ENCODE data around the gene FLNB. TPM values are rescaled to one million over a fixed set of nuclear protein-coding genes. Genes with fewer than 3 reads are reported as not detected.

FLNB gene
- total RNA-seq, 1 experiment from 2014 or later = 309 TPM

DNA sequence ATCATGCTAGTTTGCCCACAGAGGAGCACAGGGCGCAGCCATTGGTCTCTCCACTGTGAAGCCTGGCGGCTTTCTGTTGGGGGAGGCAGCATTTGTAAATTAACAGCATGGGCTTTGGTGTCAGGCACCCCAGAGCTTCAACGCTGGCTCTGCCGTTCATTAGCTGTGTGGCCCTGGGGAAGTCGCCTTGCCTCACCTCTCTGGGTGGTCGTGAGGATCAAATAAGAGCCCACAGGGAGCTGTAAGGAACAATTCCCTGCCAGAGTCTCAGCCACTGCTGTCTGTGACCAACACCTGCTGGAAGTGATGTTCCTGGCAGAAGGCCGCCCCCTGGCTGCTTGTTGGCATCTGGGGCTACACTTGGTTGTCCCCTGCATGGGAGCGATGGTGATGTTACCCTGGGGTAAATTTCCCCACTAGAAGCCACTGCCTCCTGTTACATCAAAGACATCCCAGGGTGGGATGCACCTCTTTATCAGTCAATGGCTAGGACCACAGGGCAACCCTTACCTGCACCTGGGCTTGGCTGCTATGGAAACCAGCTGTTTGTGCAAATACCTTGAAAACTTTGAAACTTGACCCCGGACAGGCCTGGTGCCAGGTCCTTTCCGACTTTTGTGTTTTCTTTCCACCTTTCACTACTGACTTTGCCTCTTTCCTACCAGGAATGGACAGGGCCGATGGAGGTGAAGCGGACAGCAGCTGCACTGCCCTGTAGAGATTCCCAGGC lies 165.6 kb downstream of the FLNB start:
- DNase-seq (ENCODE audit: low read depth, low spot score) (no peak), ATAC-seq (no peak; the same call in 1 of the 2 replicates)
- no peak overlapping the region for H3K4me3 ChIP-seq (ENCODE audit: low read depth in 2 of 2, low read length in 2 of 2)
- no TSS peak for BruUV-seq (replicated peaks)
- no peaks in the 10 kb centered on the region for H3K27me3 ChIP-seq (ENCODE audit: control insufficient read depth, insufficient read depth, low read length)
- H3K4me1 ChIP-seq (ENCODE audit: control insufficient read depth, insufficient read depth, low read length) = peaks cover 31% of the 10 kb centered on the region
- in situ Hi-C loops (cut with HindIII; ENCODE audit: low pct_unique_long_range_greater_than_20kb, low sequenced_read_pairs) = no loop called here
- ChIA-PET CTCF (interaction anchor here (0.5 to 0.6 kb wide), 2 partner anchors 10 to 44 kb away, joined by 3 read pairs; no protein-coding TSS in a partner anchor), POLR2A (no interaction called here)
- no peaks in the 10 kb centered on the region for H3K9me3 ChIP-seq (ENCODE audit: control insufficient read depth, insufficient read depth, low read depth, low read length)
- TF ChIP-seq, protein P1, sequence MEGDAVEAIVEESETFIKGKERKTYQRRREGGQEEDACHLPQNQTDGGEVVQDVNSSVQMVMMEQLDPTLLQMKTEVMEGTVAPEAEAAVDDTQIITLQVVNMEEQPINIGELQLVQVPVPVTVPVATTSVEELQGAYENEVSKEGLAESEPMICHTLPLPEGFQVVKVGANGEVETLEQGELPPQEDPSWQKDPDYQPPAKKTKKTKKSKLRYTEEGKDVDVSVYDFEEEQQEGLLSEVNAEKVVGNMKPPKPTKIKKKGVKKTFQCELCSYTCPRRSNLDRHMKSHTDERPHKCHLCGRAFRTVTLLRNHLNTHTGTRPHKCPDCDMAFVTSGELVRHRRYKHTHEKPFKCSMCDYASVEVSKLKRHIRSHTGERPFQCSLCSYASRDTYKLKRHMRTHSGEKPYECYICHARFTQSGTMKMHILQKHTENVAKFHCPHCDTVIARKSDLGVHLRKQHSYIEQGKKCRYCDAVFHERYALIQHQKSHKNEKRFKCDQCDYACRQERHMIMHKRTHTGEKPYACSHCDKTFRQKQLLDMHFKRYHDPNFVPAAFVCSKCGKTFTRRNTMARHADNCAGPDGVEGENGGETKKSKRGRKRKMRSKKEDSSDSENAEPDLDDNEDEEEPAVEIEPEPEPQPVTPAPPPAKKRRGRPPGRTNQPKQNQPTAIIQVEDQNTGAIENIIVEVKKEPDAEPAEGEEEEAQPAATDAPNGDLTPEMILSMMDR (IDR thresholded peaks at IDR 0.05) = peak; percentile 57
- no peak for TF ChIP-seq TCF7L2 (IDR thresholded peaks at IDR 0.05; ENCODE audit: low read depth, low read length)
- TF ChIP-seq, protein P2, sequence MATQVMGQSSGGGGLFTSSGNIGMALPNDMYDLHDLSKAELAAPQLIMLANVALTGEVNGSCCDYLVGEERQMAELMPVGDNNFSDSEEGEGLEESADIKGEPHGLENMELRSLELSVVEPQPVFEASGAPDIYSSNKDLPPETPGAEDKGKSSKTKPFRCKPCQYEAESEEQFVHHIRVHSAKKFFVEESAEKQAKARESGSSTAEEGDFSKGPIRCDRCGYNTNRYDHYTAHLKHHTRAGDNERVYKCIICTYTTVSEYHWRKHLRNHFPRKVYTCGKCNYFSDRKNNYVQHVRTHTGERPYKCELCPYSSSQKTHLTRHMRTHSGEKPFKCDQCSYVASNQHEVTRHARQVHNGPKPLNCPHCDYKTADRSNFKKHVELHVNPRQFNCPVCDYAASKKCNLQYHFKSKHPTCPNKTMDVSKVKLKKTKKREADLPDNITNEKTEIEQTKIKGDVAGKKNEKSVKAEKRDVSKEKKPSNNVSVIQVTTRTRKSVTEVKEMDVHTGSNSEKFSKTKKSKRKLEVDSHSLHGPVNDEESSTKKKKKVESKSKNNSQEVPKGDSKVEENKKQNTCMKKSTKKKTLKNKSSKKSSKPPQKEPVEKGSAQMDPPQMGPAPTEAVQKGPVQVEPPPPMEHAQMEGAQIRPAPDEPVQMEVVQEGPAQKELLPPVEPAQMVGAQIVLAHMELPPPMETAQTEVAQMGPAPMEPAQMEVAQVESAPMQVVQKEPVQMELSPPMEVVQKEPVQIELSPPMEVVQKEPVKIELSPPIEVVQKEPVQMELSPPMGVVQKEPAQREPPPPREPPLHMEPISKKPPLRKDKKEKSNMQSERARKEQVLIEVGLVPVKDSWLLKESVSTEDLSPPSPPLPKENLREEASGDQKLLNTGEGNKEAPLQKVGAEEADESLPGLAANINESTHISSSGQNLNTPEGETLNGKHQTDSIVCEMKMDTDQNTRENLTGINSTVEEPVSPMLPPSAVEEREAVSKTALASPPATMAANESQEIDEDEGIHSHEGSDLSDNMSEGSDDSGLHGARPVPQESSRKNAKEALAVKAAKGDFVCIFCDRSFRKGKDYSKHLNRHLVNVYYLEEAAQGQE (IDR thresholded peaks at IDR 0.05; ENCODE audit: insufficient read depth in 1 of 2, low read depth in 2 of 2, low read length in 1 of 2) = no peak
- no peak for TF ChIP-seq POLR2AphosphoS5 (IDR thresholded peaks at IDR 0.05; ENCODE audit: low read depth, low read length)
- no peak for TF ChIP-seq SIN3A (IDR thresholded peaks at IDR 0.05; ENCODE audit: borderline replicate concordance, insufficient read depth, low read depth, low read length)
- intact Hi-C loops (cut with micrococcal nuclease; ENCODE audit: unreplicated experiment) = loop anchor here (10.0 kb wide), 1 partner anchor 219 kb away; no protein-coding TSS in a partner anchor
- peak overlapping the region; percentile 29; the same call in 1 of the 2 replicates for H3K27ac ChIP-seq (ENCODE audit: low read length)
- H3K36me3 ChIP-seq (ENCODE audit: control insufficient read depth, insufficient read depth, low read length) = peaks cover 2% of the 10 kb centered on the region; the same call in 1 of the 2 replicates

DNA sequence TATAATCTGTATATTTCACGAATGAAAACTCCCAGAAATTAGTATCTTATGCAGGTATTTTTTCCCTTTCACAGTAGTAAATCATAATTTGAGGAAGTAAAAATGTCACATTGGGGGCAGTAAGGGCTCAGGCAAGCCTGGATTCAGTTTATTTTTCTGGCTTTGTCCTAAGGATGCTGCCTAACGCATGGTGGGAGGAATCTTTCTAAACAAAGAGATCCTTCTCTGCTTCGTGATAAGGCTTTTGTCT lies 166.9 kb downstream of the FLNB start:
- Histone ChIP-seq H3K4me3 (ENCODE audit: low read depth in 2 of 2, low read length in 2 of 2) (no peak overlapping the region), H3K27me3 (ENCODE audit: control insufficient read depth, insufficient read depth, low read length) (no peaks in the 10 kb centered on the region), H3K4me1 (ENCODE audit: control insufficient read depth, insufficient read depth, low read length) (peaks cover 31% of the 10 kb centered on the region), H3K9me3 (ENCODE audit: control insufficient read depth, insufficient read depth, low read depth, low read length) (no peaks in the 10 kb centered on the region), H3K36me3 (ENCODE audit: control insufficient read depth, insufficient read depth, low read length) (no peaks in the 10 kb centered on the region; the same call in 1 of the 2 replicates), H3K27ac (ENCODE audit: low read length) (peak overlapping the region; percentile 63)
- TF ChIP-seq SIN3A (IDR thresholded peaks at IDR 0.05; ENCODE audit: borderline replicate concordance, insufficient read depth, low read depth, low read length) (no peak), TCF7L2 (IDR thresholded peaks at IDR 0.05; ENCODE audit: low read depth, low read length) (no peak), POLR2AphosphoS5 (IDR thresholded peaks at IDR 0.05; ENCODE audit: low read depth, low read length) (no peak)
- TF ChIP-seq, protein P1 (IDR thresholded peaks at IDR 0.05) = no peak
- TF ChIP-seq, protein P2 (IDR thresholded peaks at IDR 0.05; ENCODE audit: insufficient read depth in 1 of 2, low read depth in 2 of 2, low read length in 1 of 2) = no peak
- ChIA-PET POLR2A (no interaction called here), CTCF (interaction anchor here (0.7 kb wide), 1 partner anchor 10 kb away, joined by 3 read pairs; no protein-coding TSS in a partner anchor)
- ATAC-seq (no peak), DNase-seq (ENCODE audit: low read depth, low spot score) (no peak)
- BruUV-seq (replicated peaks) = no TSS peak
- in situ Hi-C loops (cut with HindIII; ENCODE audit: low pct_unique_long_range_greater_than_20kb, low sequenced_read_pairs) (no loop called here), intact Hi-C loops (cut with micrococcal nuclease; ENCODE audit: unreplicated experiment) (loop anchor here (10.0 kb wide), 1 partner anchor 220 kb away; no protein-coding TSS in a partner anchor)

Measured in Panc1 (cell line).